Activated CD4-positive, alpha-beta T cell treated with anti-CD3 and anti-CD28 coated beads, Interleukin-2, Interleukin-6, amounts not matched to agents 100 ng/mL and 50 ng/mL, durations not matched to agents 16 hours and 8 hours (primary cell): ENCODE measurements around the gene HPCAL4.

ENCODE experiments used
- DNase-seq: peaks from one replicate; pipeline ENCODE4 v3.0.0-alpha.2; 2020

Gene HPCAL4

DNA sequence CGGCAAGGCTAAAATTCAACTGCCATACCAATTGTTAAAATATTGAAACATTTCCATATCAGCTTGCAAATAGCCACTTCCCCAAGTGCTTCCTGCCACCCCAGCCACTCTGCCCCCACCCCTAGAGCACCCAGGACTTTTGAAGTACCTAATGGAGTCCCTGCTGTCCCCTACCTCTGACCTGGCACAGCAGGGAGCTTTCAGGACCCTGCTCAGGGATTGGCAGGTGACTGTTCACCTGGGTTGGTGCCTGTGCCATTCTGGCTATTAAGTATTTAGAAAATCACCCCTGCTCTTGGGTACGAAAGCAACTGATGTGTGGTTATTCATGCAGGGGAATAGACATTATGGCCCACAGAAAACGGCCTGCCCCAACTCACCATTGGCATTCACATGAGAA is 9.1 kb upstream of the HPCAL4 start:
- no peak for DNase-seq

DNA sequence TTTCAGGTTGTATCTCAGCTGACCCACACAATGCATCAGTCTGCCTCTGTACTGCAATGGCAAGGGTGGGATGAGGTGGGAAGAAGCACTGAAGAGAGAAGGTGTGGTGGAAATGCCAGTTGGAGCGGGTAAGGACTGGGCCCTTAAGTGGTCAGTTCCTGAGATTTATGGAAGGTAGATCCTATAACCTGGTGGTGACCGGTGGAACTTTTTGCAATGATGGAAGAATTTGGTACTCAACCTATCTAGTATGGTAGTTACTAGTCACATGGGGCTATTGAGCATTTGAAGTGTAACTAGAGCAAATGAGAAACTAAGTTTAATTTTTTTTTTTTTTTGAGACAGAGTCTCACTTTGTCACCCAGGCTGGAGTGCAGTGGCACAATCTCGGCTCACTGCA is 8.2 kb upstream of the HPCAL4 start:
- DNase-seq = no peak

DNA sequence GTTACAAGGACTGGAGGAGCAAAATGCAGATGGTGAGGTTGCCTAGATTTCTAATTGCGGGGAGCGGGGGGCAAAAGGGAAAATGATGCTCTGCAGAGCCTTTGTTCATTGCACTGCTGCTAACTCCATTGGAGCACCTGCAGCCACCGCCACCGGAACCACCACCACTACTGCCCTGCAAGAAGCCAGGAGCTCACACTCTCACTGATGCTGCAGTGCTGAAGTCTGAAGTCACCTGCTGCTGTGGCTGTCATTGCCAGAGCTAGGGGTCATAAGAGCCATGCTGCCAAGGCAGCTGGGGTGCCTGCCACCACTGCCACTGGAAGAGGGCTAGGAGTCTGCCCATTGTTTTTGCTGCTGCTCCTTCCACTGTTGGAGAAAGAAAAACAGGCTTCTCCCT is 7.3 kb upstream of the HPCAL4 start:
- DNase-seq = no peak

DNA sequence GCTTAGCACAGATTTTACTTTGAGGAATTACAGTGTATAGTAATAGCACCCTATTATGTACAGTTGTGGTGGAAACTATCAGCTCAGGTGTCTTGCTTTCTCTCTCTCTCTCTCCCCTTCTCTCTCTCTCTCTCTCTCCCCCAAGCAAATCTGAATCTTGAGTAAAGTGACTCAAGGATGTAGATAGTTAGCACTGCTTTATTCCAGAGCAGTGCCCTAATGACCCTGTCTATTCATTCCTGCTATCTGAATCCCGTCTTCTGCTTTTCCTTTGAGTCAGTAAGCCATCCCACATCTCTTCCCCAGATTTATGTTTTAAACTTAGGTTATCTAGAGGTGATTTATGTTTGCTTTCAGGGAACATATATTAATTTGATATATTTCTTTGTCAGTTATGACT is 5.2 kb upstream of the HPCAL4 start:
- no peak for DNase-seq

DNA sequence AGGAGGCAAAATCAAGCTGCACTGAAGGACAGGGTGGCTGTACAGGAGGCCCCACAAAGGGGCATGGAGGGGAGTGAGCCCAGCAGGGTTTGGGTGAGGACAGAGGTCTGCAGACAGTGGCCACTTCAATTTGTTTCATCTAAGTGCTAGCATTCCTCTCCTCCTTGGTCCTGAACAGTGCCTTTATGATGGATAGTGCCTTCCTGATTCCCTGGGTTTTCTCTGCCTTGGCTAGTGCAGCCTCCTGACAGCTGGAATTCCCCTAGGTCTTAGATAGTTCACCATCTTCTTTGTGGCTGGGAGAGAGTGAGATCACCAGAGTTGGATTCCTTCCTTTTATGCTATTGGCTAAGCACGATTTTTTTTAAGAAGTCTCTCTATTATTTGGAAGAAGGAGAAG is 3.8 kb upstream of the HPCAL4 start:
- no peak for DNase-seq

DNA sequence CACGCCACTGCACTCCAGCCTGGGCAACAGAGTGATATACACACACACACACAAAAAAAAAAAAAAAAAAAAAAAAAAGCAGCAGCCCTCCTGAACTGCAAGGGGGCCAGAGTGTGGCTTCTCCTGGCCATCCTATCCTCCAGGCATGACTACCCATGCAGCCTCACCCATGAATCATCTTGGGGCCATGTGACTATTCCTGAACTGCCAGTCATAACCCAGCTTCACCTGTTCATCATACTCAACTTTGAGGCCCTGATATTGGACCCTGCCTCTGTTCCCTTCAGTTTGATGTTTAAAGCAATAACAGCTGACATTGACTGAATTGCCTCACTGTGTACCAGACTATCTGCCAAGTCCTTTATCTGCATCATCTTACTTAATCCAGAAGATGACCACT is 2.8 kb upstream of the HPCAL4 start:
- DNase-seq = no peak

DNA sequence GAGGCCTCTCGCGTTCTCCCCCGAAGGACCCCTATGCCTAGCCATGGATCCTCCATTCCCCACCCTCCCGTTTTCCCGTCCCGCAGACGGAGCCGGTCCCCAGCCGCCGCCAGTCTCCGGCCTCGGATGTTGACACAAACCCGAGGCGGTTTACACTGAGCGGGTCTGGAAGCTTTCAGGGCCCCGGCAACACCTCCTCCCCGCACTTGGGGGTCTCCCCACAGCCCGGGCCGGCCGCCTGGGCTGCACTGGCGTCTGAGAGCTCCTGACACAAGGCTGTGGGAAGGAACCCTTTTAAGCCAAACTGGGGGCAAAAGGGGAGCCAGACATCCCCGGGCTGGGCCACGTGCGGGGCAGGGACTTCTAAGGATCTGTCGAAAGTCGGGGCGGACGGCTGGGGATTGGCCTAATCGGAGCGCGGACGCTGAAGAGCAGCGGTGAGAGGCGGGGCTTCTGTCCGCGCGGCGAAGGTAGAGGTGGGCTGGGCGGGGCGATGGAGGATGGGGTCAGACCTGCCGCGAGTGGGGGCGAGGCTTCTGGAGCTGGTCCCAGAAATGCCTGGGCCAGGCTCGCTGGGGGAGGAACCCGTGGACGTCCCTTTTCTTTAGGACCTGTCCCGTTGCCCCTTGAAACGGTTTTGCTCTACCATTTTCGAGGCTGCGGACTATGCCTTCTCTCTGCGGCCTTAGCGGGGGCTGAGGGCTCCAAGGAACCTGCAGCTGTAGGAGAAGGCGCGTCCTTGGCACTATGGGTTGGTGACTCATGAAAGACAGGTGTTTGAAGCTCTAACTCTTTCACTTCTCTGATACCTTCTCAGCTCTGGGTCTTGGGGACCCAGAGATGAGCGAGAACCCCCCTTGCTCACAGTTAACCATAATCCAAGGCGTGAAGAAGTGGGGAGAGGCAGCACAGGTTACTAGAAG is 1.2 kb upstream of the HPCAL4 start:
- no peak for DNase-seq

DNA sequence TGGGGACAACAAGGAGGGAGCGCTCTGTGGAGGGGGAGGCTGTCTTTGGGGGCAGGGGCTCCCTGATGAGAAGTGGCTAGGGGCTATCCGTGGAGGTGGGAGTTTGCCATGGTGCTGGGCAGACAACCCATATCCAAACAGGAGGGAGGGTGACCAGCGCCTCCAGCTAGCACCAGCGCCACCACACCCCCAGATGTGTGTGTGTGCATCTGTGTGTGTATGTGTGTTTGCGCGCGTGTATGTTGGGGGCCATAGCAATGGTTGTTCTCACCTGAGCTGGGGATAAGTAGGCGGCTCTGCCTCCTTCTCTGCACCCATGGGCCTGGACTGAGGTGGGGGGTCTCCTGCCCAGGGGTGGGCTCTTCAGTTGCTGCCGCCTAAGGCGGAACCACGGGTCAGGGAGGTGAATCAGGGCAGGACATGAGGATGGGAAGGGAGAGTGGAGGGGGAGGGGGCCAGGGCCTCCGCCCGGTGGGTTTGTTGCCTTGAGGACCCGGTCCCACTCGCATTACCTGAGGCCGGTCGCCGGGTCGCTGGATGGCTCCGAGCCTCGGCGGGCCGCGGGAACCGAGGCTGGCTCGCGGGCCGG is 345 bp downstream of the HPCAL4 start:
- DNase-seq = no peak

DNA sequence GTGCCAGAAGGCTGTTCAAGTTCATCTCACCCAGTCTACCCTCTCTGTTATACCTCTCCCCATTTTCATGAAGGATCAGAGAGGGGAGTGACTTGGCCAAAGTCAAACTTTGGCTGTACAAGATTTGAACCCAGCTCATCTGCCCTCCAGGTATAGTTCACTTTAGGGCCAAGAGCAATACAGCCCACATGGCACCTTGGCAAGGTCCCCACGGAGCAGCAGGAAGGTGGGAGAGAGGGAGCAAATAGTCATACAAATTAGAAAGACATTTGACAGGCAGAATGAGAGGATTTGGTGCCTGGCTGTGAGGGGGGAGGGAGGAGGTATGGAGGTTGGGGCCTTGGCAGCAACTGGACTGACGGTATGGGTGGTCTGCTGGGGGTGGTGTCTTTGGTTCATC is 1.0 kb downstream of the HPCAL4 start:
- no peak for DNase-seq

DNA sequence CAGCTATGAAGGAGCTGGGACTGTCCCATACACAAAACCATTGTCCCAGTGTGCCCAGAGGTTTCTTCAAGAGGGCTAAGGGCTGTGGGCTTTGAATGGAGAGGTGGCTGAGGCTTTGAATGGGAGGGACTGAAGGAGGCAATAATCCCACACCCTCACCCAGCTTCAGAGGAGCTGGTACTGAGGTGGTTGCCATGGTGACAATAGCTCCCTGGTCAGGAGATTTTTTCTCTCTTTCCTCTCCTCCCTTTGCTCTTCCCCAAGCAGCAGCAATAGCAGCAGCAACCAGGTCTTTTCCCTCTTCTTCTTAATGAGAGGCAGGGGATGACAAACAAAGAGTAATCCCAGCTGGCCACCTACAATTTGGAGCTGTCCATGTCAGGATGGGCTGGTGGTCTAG is 1.6 kb downstream of the HPCAL4 start:
- no peak for DNase-seq

DNA sequence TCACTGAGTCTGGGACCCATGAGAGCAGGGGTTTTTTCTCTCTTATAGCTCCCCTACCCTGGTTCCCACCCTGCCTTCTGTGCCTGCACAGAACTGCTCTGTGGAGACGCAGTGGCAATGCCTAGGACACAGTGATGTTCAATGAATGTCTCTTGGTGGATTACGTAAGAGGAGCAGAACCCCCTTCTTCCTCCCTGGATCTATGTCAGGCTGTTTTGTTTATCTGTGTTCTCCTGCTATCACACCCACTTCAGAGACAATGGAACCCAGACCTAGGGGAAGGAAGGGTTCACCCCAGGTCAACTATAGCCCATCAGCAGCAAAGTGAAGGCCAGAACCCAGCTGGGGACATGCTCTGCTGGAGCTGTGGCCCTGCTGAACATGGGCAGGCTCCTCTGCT is 2.0 kb downstream of the HPCAL4 start:
- no peak for DNase-seq

DNA sequence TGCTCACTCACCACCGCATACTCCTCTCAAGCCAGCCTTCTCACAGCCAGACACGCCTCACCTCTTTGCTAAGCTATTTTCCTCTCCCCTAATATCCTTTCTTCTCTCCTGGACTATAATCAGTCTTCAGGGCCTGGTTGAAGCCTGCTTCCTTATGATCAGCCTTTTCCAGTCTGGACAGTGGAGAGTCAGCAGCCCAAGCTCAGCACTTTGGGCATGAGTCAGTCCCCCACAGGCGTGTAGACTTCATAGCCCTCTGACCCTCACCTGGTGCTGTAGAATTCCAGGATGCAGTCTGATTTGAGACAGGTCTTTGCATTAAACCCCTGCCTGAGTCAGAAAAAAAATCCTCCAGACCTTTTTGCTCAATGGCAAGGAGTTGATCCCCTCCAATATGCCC is 2.5 kb downstream of the HPCAL4 start:
- no peak for DNase-seq

DNA sequence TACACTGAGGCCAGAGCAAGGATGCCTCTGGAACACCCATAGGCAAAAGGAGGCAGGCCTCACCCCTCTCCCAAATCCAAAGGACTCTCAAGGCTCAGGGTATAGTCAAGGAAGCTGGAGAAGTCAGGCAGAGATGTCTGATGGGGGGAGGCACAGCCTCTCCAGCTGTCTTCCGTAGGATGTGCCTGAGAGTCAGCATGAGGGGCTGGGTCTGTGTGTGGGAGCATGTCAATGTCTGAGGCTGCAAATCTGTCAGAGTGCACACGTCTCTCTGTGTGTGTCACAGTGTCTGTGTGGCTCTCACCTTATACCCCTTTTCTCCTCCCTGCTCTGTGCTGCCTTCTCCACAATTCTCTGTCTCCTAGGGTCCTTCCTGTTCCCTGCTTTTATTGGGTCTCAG is 4.0 kb downstream of the HPCAL4 start:
- DNase-seq = no peak

DNA sequence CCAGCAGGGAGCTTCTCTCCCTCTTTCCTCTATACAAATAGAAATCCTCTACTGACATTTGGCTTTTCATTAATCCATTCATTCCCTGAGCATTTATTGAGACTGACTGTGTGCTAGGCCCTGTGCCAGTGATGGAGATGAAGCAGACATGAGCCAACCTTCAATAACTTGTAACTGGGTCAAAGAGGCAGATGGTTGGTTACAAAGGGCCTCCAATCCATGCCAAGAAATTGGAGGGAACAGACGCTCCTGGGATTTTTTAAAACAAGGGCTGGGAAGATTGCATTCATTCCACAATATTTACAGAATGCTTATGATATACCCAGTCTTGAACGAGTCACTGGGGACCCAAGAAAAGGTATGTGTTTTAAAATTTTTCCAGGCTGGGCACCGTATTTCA is 6.2 kb downstream of the HPCAL4 start:
- no peak for DNase-seq

DNA sequence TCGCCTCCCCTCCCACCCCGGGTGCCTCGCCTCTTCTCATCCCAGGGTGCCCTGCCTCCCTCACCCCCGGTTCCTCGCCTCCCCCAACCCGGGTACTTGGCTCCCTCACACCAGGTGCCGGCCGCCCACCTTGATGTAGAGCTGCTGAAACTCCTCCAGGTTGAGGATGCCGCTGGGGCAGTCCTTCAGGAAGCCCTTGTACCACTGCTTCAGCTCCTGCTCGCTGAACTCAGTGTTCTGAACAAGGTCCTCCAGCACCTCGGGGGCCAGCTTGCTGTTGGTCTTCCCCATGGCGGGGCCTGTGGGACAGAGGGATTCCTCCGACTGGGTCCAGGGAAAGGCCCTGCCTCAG is 6.9 kb downstream of the HPCAL4 start:
- no peak for DNase-seq

DNA sequence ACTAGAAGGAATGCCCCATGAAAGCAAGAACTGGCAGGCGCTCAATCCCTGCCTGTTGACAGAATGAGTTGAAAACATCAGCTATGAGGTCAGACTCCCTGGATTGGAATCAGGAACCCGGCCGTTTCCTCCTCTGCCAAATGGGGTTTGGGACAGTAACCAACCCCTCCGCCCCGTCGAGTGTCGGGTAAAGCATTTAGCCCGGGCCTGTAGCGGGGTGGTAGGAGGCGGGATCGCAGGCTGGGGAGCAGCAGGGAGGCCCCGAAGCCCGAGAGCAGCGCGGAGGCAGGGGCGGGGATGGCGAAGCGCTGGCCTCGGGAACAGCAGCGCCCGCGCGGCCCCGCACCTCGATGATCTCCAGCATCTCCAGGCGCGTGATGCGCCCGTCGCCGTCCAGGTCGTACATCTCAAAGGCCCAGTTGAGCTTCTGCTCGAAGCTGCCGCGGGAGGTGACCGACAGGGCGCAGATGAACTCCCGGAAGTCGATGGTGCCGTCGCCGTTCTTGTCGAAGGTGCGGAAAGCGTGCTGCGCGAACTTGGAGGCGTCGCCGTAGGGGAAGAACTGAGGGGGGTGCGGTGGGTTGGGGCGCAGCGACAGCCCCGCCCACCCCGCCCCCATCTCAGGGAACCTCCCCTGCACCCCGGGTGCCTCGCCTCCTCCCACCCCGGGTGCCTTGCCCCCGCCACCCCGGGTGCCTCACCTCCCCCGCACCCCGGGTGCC is 7.5 kb downstream of the HPCAL4 start:
- DNase-seq = no peak

DNA sequence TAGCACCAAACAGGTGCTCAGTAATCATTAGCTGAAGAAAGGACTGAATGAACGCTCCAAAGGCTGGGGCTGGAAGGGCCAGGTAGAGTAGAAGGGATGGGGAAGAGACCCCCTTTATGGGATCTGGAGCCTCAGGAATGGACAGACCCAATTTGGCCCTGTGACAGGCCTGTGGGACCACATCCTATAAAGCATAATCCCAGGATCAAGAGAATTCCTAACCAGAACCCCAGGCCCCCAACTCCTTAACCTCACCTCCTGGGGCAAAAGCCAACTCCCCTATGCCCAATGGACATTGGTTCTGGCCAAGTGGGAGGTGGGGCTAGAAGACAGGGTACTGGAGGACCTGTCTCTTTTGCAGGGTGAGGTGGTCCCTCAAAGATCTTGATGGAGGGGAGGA is 9.2 kb downstream of the HPCAL4 start:
- no peak for DNase-seq

DNA sequence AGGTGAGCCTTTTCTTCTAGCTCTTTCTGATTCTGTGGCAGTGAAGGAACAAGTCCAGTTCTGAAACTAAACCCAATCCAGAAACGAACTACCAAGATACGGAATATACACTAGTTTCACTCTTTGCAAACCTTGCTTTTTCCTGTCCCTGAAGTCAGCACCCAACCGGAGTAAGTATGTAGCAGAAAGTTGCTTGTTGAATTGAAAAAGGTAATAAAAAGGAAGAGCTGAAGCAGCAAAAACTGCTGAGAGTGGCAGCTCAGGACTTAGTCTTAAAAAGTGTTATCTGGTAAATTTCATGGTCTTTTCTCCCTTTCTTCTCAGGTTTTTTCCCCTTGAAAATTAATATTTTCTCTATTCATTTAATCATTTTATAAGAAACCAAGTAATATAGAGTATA is 9.9 kb downstream of the HPCAL4 start:
- no peak for DNase-seq

DNA sequence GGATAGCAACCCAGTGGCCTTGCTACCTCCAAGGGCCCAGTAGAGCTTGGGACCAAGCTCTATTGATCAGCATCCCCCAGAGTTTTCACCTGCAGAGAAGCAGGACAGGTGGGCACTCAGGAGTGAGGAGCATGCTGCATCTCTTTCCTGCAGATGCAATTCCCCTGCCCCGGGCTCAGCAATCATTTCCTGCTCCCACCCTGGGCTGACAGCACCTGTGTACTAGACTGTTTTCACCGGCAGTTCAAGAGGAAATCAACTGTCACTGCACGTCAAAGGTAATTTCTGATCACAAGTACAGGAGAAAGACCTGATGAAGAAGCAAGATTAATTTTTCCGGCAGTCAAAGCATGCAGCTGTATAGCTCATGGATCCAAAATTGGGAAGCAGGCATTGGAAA is 10.5 kb downstream of the HPCAL4 start:
- DNase-seq = no peak

DNA sequence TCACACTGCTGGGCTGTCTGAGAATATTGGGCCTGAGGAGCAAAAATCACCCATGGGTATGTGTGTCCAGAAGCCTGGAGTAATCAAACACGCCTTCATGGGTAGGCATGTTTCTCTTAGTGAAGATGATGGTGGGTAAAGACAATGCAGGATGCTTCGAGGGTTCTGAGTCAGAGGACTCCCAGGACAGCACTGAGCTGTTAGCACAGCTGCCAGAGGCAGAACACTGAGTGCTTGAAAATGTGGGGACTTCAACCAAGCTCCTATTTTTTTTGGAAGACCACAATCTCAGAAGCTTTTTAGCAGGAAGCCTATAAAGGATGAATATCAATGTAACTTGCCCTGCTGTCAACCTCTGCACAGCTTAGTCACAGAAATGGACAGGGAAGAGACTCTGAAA is 11.4 kb downstream of the HPCAL4 start:
- no peak for DNase-seq

DNA sequence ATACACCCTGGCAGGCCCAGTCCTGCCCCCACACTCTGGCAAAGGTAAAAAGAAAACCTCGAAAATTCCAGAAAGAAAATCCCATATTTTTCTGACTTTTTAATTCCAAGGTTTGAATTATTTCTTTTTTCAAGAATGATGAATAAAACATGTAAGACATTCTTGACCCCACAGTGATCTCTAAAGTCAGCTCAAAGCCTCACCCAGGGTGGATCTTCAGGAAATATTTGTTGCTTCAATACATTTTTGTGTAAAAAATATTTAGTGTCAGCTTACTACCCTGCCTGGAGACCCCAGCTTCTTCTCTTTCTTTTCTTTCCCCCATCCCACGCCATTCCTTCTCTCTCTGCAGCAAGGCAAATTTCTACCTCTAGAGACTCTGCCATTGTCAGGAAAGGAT is 12.3 kb downstream of the HPCAL4 start:
- DNase-seq = no peak

DNA sequence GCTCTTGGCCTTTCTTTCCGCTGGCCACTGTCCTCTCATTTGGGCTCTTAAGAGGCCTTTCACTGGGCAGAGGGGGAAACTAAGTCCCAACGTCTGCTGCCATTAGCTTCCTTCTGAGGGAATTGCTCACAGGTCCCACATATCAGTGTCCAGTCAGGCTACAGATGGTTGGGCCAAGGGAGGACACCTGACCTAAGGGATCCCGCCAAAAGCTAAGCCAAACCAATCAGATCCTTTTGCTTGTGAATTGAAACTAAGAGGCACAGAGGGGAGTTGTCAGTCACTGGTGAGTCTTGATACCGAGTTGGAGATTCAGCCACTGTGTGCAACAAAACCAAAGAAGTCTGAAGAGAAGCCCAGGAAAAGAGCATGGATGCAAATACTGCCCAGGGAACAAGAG is 13.6 kb downstream of the HPCAL4 start:
- DNase-seq = no peak

DNA sequence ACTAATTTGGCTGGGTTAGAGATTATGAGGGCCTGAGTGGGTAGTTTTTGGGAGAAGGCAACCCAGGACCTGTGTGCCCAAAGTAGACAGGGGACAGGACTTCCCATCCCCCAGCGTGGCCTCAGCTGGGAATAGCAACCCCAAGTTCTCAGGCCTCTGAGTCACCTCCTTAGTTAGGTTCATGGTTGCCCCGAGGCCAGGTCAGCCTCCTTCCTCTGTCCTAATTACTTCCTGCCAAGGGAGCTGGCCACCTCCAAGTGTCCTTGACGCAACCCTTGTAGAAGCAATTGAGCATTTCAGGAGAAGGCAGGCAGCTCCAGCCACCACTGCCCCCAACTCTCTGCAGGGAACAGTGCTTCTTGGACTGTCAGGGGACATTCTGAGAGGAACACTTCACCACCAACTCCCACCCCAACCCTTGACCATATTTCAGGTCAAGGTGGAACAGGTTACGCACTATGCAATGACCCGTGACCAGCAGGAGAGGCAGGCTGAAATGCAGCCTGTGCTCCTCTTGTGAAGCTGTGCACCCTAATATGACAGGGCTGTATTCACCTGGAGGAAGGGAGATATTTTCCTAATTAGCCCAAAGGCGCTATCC is 14.2 kb downstream of the HPCAL4 start:
- no peak for DNase-seq

DNA sequence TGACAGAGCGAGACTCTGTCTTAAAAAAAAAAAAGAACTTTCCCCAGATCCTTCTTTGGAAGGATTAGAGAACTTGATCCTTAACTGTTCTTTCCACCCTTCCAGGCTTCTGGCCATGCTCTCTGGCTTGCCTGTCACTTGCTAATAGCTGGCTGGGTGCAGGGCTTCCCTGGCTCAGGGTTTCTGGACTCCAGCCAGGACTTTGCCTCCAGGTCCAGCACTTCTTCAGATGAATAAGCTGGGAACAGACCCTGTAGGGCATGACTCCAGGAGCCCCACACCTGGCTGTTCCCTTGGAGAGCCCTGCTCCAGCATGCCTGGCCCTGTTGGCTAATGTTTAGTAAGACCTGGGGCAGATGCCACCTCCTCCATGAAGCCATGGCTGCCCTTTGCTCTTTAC is 16.0 kb downstream of the HPCAL4 start:
- DNase-seq = no peak
